Activated CD8-positive, alpha-beta T cell treated with anti-CD3 and anti-CD28 coated beads, Interleukin-2, amount 10 ng/mL, durations not matched to agents 7 days and 5 days (primary cell): ENCODE measurements around the gene GOLGB1. TPM values are rescaled to one million over a fixed set of nuclear protein-coding genes. Genes with fewer than 3 reads are reported as not detected.

Experiments
- ATAC-seq: fragments of 150-1000 bp; cut with Tn5 transposase; one replicate; pipeline ENCODE4 v1.10.0; 2021; ENCODE audit warnings: moderate library complexity
- CTCF ChIA-PET: fragments of 350-600 bp; sonication (Branson Sonifier 250); formaldehyde crosslinking; loops from one replicate; lab custom pipeline; 2021; ENCODE audit warnings: antibody characterized with exemption; lab: Charles Lee
- POLR2A ChIA-PET: fragments of 350-600 bp; sonication (Branson Sonifier 250); formaldehyde crosslinking; loops from one replicate; lab custom pipeline; 2021; ENCODE audit warnings: antibody characterized with exemption; lab: Charles Lee
- DNase-seq: peaks from one replicate; pipeline ENCODE4 v3.0.0-alpha.2; 2020
- H3K27ac Mint-ChIP-seq: one replicate; pipeline ENCODE4 v1.8.0; 2021; ENCODE audit warnings: mild to moderate bottlenecking, mixed read lengths
- H3K27me3 Mint-ChIP-seq: one replicate; pipeline ENCODE4 v1.8.0; 2021; ENCODE audit warnings: low read depth, mixed read lengths
- H3K36me3 Mint-ChIP-seq: one replicate; pipeline ENCODE4 v1.8.0; 2021; ENCODE audit warnings: low read depth, mixed read lengths
- H3K4me1 Mint-ChIP-seq: one replicate; pipeline ENCODE4 v1.8.0; 2021; ENCODE audit warnings: low read depth, mixed read lengths
- H3K4me3 Mint-ChIP-seq: one replicate; pipeline ENCODE4 v1.8.0; 2021; ENCODE audit warnings: mild to moderate bottlenecking, mixed read lengths
- H3K9me3 Mint-ChIP-seq: one replicate; pipeline ENCODE4 v1.8.0; 2022; ENCODE audit warnings: mixed read lengths; ENCODE audit not compliant: insufficient read depth
- total RNA-seq, 2 experiments: library from RNA; stranded (reverse); gene quantifications; one replicate each; pipeline ENCODE4 v1.2.3, GENCODE V29; 2021

GOLGB1 gene
- total RNA-seq, 2 experiments from 2014 or later = 26.0 to 27.4 TPM

DNA sequence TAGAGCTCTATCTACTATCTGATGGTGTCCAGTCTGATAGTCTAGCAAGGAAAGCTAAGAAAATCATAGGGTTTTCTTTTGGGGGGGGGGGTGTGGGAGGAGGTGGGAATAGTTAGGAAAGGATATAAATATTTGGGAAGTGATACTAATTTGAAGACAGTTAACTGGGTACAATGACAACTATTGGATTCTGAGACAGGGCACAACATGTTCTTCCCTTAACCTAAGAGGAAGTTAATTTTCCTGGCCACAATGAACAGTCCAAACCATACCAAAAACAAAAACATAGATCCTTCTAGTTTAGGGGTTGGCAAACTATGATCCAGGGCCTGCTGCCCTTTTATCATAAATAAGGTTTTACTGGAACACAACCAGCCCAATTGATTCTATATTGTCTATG, 78.9 kb downstream of the GOLGB1 start:
- Mint-ChIP-seq H3K9me3 (no peaks in the 10 kb centered on the region), H3K36me3 (peaks cover 45% of the 10 kb centered on the region), H3K4me3 (no peak overlapping the region), H3K27me3 (no peaks in the 10 kb centered on the region), H3K27ac (no peak overlapping the region), H3K4me1 (no peaks in the 10 kb centered on the region)
- CTCF ChIA-PET = no interaction called here
- DNase-seq (no peak), ATAC-seq (no peak)
- POLR2A ChIA-PET = interaction anchor here (3.4 kb wide), 1 partner anchor 10 kb away, joined by 15 read pairs; the partner anchor contains the start of gene HCLS1

DNA sequence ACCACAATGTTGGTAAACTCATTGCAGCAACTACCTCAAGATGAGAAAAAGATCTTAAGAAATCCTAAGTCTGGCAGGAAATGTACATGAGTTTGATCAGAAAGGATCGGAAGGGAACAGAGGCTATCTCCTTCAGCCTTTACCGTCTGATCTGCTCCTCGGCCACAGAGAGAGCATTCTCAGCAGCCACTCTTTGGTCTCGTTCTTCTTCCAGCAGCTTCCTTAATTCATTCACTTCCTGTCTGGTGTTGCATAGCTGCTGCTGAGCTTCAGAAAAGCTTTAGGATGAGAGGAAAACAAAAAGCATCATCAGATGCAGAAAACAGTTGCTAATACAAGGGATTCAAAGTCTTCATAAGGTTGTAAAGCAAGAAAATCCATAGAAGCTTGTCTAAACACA, 82.2 kb downstream of the GOLGB1 start:
- CTCF ChIA-PET = interaction anchor here (1.4 kb wide), 1 partner anchor 9 kb away, joined by 4 read pairs; no protein-coding TSS in a partner anchor

DNA sequence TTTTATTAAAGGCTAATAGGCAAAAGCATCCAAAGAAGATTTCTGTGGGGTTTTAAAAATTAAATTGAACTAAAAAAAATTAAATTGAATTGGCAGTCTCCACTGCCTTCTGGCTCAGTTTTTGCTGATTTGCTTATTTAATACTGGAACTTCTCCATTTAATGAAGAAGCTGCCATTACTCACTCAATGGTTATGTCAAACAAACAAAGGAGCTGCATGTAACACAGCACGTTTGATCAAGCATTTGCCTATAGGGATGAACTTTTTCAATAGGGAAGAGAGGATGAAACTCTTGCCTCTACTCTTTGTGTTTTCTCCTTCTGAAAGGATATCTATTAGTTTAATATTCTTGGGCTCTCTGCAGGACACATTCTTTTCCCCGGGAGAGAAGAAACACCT, 84.1 kb downstream of the GOLGB1 start:
- no peak overlapping the region for H3K27ac Mint-ChIP-seq
- no peak for DNase-seq
- peaks cover 48% of the 10 kb centered on the region for H3K36me3 Mint-ChIP-seq
- H3K27me3 Mint-ChIP-seq = no peaks in the 10 kb centered on the region
- CTCF ChIA-PET = no interaction called here
- no peak overlapping the region for H3K4me3 Mint-ChIP-seq
- peaks cover 15% of the 10 kb centered on the region for H3K4me1 Mint-ChIP-seq
- POLR2A ChIA-PET = no interaction called here
- no peaks in the 10 kb centered on the region for H3K9me3 Mint-ChIP-seq
- ATAC-seq = no peak

More for the DNA sequence above, 82.2 kb downstream of the GOLGB1 start:
- Mint-ChIP-seq H3K27me3 (no peaks in the 10 kb centered on the region), H3K4me3 (no peak overlapping the region), H3K27ac (no peak overlapping the region), H3K9me3 (no peaks in the 10 kb centered on the region), H3K4me1 (no peaks in the 10 kb centered on the region), H3K36me3 (peaks cover 42% of the 10 kb centered on the region)
- POLR2A ChIA-PET = no interaction called here
- DNase-seq (no peak), ATAC-seq (no peak)

DNA sequence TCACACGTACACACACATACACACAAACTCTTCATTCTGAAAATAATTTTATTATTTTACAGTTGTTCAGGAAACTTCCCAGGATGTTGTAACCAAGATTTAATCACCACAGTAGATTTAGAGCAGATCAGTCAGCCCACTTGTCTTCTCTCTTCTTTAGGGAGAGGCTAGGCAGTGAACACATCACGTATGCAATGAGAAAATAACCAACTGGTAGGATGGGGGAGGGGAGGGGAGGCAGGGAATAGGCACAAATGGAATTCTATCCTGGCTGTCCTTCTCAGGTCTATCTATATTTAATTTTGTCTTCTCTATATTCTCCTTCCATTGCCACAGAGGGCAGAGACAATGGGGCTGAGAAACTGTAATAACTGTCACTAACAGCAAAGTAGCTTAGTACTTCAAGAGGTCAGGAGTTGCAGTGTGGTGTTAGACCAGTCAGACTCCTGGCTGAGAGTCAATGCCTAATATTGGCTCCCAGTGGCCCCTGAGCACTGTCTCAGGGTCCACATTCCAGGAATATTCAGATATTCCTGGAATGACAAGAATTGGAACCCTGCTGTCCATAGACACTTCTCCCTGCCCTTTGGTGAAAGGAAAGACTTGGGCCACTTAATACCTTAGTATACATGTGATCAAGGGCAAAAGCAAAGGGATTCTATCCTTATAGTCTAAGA, 86.2 kb downstream of the GOLGB1 start:
- peaks cover 32% of the 10 kb centered on the region for H3K4me1 Mint-ChIP-seq
- ATAC-seq = no peak

DNA sequence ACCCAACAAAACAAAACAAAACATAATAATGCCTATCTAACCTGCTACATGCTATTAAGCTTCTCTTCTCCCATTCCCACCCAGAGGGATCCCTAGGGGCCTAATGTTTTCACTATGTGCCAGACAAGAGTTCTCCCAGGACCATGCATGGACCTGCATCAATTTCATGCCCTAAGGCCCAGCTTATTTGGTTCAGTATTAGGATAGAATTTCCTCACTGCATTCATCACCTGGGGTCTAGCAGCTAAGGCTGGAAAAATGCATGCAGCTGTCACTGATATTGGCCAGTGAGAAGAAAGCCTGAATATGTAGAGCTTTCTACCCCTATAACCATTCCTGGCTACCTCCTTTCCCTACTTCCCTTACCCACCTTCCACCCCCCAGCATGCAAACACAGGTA, 86.8 kb downstream of the GOLGB1 start:
- ATAC-seq = no peak
- Mint-ChIP-seq H3K27me3 (no peaks in the 10 kb centered on the region), H3K27ac (no peak overlapping the region), H3K9me3 (no peaks in the 10 kb centered on the region), H3K4me1 (peaks cover 37% of the 10 kb centered on the region), H3K4me3 (no peak overlapping the region), H3K36me3 (peaks cover 63% of the 10 kb centered on the region)
- CTCF ChIA-PET = interaction anchor here (0.7 to 1.2 kb wide), 2 partner anchors 24 to 29 kb away, joined by 3 read pairs; no protein-coding TSS in a partner anchor
- no peak for DNase-seq
- POLR2A ChIA-PET = no interaction called here

More for the DNA sequence above, 86.2 kb downstream of the GOLGB1 start:
- no peak overlapping the region for H3K4me3 Mint-ChIP-seq
- no peak for DNase-seq
- no peak overlapping the region for H3K27ac Mint-ChIP-seq
- ChIA-PET POLR2A (no interaction called here), CTCF (interaction anchor here (0.7 to 1.2 kb wide), 2 partner anchors 23 to 28 kb away, joined by 3 read pairs; no protein-coding TSS in a partner anchor)
- no peaks in the 10 kb centered on the region for H3K9me3 Mint-ChIP-seq
- peaks cover 61% of the 10 kb centered on the region for H3K36me3 Mint-ChIP-seq
- H3K27me3 Mint-ChIP-seq = no peaks in the 10 kb centered on the region

DNA sequence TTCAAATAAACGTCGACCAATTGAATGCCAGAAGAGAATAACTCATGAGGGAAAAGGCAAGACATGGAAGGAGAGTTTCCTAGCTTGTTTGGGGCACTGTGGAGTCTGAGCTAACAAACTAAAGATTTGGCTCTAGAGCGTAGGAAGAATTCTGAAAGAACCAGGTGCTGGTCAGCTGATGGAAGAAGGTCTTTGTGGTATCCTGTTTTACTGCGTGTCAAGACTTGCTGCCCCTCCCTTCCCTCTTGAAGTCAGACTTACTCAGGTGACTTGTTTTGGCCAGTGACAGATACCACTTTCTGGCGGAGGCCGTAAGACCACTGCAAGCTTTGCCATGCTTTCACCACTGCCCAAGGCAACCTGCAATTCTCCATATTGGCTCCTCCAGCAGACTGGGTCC, 88.2 kb downstream of the GOLGB1 start:
- POLR2A ChIA-PET = interaction anchor here (0.6 to 2.9 kb wide), 18 partner anchors 9 to 903 kb away, joined by 3 to 20 read pairs (median 4); partner anchors contain the start of genes EAF2, GOLGB1, IQCB1 and POLQ
- CTCF ChIA-PET = interaction anchor here (0.6 to 1.4 kb wide), 6 partner anchors 12 to 88 kb away, joined by 3 to 4 read pairs (median 3); partner anchors contain the start of gene GOLGB1
- Mint-ChIP-seq H3K4me1 (peaks cover 50% of the 10 kb centered on the region), H3K27ac (peak overlapping the region; percentile 100), H3K36me3 (peaks cover 65% of the 10 kb centered on the region), H3K9me3 (no peaks in the 10 kb centered on the region), H3K4me3 (peak overlapping the region; percentile 93), H3K27me3 (no peaks in the 10 kb centered on the region)
- ATAC-seq (no peak), DNase-seq (no peak)

DNA sequence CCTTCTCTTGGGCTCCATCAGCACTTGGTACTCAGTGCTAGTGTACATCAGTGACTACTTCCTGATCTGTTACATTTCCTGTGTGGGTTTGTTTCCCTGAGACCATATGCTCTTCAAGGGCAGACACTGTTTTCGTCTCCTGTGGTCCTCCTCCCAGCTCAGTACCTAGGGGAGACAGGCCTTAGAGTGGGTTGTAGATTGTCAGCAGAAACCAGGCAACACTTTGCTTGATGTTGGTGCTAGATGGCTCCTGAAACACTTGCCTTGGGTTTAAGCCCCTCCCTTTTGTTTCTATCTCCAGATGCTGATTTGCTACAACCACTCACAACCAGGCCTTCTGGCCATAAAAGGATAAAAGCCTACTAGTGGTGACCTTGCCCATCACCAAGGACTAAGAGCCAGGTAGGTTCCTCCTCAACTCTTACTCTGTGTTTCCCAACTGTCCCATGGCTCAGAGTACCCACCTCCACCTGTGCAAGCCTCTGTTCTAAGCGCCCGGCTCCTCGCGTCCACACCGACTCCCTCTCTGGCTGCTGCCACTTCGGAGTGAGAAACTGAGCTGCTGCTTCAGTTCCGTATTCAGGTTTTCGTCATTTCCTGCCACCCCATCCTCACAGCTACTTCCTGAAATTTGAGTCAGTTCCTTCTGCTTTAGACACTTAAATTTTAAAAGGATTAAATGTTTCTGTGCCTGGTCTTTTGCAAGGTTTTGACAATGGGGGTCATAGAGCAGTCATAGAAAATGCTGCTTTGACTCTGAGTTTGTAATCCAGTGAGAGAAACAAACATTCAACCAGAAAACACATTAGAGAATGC, 89.0 kb downstream of the GOLGB1 start, which contains the start of gene HCLS1:
HCLS1 (minus strand) TSS at position 548 of the 816 bp plus-strand sequence. CDS start 2,556 bp downstream, outside the sequence.
- peaks cover 65% of the 10 kb centered on the region for H3K36me3 Mint-ChIP-seq
- H3K27ac Mint-ChIP-seq = peak within 1 kb of the TSS; percentile 100
- POLR2A ChIA-PET = interaction anchor here (0.6 to 2.9 kb wide), 18 partner anchors 10 to 904 kb away, joined by 3 to 20 read pairs (median 4); partner anchors contain the start of genes EAF2, GOLGB1, IQCB1 and POLQ
- H3K9me3 Mint-ChIP-seq = no peaks in the 10 kb centered on the region
- peaks cover 56% of the 10 kb centered on the region for H3K4me1 Mint-ChIP-seq
- ATAC-seq = peak; percentile 86
- CTCF ChIA-PET = interaction anchor here (0.6 to 1.4 kb wide), 8 partner anchors 11 to 89 kb away, joined by 3 to 4 read pairs (median 3); partner anchors contain the start of gene GOLGB1
- DNase-seq = peak; percentile 85
- H3K4me3 Mint-ChIP-seq = peak within 1 kb of the TSS; percentile 93
- no peaks in the 10 kb centered on the region for H3K27me3 Mint-ChIP-seq

DNA sequence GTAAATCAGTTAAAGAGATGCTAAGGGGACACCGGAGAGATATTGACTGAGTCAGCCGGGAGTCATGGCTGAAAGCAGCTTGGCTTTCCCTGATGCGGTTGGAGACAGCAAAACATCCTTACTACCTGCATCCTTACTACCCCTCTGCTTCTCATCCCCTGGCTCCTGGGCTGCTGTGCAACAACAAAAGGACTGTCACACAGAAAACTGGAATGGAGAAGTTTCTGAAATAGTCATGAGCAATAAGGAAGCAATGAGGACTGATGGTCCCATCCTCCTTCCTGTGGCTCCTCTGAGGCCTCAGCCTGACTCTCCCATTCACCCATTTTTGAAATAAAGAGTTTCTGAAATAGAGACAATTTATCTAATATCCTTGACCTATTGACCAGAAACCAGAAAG, 90.0 kb downstream of the GOLGB1 start:
- POLR2A ChIA-PET = interaction anchor here (0.8 to 2.9 kb wide), 6 partner anchors 11 to 114 kb away, joined by 3 to 20 read pairs (median 7); partner anchors contain the start of genes GOLGB1 and POLQ
- peaks cover 70% of the 10 kb centered on the region for H3K36me3 Mint-ChIP-seq
- DNase-seq = no peak
- H3K4me3 Mint-ChIP-seq = peak overlapping the region; percentile 93
- CTCF ChIA-PET = no interaction called here
- no peak for ATAC-seq
- peaks cover 65% of the 10 kb centered on the region for H3K4me1 Mint-ChIP-seq
- no peaks in the 10 kb centered on the region for H3K27me3 Mint-ChIP-seq
- H3K27ac Mint-ChIP-seq = peak overlapping the region; percentile 100
- H3K9me3 Mint-ChIP-seq = no peaks in the 10 kb centered on the region

DNA sequence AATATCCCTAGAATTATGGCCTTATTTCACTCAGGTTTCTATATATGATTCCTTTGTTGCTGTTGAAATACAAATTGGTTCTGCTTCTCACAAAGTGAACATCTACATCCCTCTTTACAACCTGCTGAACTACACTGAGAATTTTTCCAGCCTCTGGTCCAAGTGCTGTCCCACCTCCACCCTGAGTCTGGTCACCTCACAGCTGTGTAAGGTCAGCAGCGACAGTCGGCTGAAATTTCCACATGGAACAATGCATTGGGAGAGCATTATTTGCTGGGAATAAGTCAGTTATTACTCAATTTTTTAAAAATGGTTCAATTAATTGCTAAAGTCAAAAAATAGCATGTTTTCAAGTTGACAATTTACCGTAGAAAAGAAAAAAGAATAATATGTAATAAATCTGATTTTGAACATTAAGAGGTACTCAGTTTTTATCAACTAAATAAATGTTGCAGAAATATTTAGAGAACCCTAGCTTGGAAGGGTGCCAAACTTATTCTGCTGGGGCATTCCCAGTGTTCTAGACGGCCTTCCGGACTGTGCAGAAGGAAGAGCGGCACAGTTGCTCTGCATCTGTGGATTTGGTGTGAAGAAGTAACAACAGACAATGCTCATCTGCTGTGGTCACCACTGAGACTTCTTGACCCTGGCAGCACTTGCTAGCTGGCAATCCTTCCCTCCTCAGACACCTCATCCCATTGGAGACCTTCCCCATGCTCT, 90.7 kb downstream of the GOLGB1 start:
- ATAC-seq (no peak), DNase-seq (no peak)
- Mint-ChIP-seq H3K4me1 (peaks cover 71% of the 10 kb centered on the region), H3K36me3 (peaks cover 75% of the 10 kb centered on the region), H3K9me3 (no peaks in the 10 kb centered on the region), H3K4me3 (peak overlapping the region; percentile 93), H3K27ac (peak overlapping the region; percentile 100), H3K27me3 (no peaks in the 10 kb centered on the region)
- POLR2A ChIA-PET = interaction anchor here (0.6 to 2.9 kb wide), 6 partner anchors 11 to 169 kb away, joined by 3 to 20 read pairs (median 5); partner anchors contain the start of genes GOLGB1 and POLQ
- CTCF ChIA-PET = no interaction called here

DNA sequence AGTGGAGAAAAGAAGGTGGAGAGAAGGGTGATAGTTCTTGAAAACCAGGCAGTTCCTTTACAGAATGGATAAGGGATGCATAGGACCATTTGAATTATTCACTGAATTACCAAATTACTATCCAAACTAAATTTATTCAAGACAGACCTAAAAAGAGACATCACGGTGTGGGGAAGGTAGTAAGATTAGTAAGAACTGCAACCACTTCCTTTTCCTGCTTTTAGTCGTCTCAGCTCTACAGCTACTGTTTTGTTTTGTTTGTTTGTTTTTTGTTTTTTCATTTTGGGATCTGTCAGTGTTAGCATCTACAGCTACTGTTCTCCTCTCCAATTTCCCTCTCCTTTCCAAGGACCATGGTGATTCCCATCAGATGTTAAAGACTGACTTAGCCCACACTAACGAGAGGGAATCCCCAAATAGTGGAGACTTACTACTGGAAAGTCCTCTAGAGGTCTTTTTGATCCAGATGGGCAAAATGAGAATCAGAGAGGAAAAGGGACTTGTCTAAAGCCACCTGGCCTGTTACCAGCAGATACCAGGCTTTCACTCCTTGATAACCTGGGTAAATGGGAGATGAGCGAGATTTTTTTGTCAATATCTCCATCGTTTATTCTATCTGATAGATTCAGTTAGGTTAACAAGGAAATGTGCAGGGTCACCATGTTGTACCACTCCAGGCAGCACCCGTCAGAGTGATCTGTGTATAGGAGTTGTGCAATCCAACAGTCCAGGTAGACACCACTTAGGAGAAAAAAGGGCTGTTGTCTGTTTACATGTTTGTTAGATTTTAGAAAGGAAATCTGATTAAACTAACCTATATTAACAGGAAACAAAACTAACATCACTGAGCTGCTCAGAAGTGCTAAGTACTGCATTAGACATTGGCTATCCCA, 94.8 kb downstream of the GOLGB1 start:
- peaks cover 81% of the 10 kb centered on the region for H3K4me1 Mint-ChIP-seq
- H3K27me3 Mint-ChIP-seq = no peaks in the 10 kb centered on the region
- peak; percentile 83 for ATAC-seq
- H3K9me3 Mint-ChIP-seq = no peaks in the 10 kb centered on the region
- H3K4me3 Mint-ChIP-seq = peak overlapping the region; percentile 61
- POLR2A ChIA-PET = no interaction called here
- peaks cover 89% of the 10 kb centered on the region for H3K36me3 Mint-ChIP-seq
- CTCF ChIA-PET = interaction anchor here (0.8 kb wide), 1 partner anchor 31 kb away, joined by 3 read pairs; no protein-coding TSS in a partner anchor
- peak overlapping the region; percentile 87 for H3K27ac Mint-ChIP-seq
- no peak for DNase-seq
